Left hindlimb (tissue), 1 donor: ENCODE results near the gene SEC22C.
A peak's percentile ranks its signal among the peaks of the same experiment; 100 is the strongest.
"Not testable (repeated sequence)": the region's sequence is repeated elsewhere in the genome, so short reads cannot be mapped to it uniquely, and the experiment has no call there.

Experiments
- DNase-seq: peaks from one replicate; pipeline ENCODE4 v3.0.0-alpha.2; 2018

The SEC22C gene

DNA sequence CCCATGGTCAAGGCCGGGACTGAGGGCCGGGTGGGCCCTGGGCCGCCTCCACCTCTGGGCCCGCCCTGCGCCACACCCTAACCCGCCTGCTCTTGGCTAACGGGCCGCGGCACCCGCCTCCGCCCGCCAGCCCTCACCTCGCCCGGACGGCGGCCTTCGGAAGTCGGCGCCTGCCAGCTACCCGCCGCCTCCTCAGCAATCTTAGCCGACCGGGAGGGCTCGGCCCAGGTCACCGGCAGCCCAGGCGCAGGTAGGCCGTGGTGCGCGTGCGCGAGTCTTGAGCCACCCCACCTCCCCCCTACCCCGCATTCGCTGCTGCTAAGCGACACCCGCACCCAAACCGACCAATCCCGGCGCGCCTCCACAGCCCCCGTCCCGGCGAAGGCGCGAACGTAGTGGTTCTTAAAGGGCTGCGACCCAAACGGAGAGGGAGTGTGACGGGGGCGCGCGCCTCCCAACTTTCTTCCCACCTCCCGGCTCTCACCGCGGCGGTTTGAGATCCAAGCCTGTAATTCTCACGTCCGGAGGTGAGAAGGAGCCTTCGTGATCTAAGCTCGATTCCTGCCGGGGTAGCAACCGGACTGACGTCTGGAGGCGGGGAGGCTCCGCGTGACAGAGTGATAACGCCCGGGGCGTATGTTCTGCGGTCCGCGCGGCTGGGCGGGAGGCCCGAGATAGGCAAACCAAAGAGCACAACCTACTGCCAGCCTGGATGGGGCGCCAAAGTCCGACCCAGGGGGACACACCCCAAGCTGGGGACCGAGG, at the start of gene SEC22C:
TSS of gene SEC22C (minus strand) at position 259 of the 765 bp plus-strand sequence. CDS start 12,921 bp downstream, outside the sequence.
- DNase-seq = peak; percentile 95

- DNase-seq = no peak
Observed at GRCh38 chr3:42613462-42613861, 31.7 kb upstream of the SEC22C start.

GRCh38 chr3:42612928-42613327, 31.2 kb upstream of the SEC22C start:
- DNase-seq = no peak

DNA sequence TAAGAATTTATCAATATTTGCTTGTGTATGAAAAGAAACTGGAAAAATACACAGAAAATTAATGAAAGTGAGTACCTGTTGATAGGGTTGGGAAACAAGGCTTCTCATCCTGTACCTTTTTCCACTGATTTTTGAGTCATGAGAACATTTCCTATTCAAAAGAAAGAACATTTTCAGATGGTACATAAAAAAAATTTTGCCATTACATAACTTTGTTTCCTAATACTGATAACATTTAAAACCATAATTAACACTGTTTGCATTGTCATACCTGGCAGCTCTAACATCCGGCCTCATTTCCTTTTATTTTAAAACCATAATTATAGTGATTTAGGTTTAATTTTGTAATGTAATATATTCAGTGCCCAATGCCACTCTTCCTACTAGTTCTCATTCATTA, 30.4 kb upstream of the SEC22C start:
- DNase-seq = no peak

DNA sequence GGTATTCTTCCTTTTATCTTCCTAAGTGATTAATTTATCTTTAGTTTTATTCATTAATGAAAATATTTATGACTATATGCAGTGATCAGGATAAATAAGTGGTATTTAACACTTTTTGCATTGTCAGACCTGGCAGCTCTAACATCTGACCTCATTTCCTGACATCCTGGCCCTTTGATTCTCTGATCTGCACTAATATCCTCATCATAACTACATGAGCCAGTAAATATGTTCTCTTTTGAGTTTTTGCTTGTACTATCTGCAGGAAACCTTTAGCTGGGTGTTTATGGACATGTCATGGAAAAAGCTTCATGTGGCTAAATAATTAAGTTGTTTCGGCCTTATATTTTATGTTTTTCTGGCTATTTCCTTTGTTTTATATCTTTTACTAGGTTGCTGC, 29.2 kb upstream of the SEC22C start:
- DNase-seq = no peak

DNA sequence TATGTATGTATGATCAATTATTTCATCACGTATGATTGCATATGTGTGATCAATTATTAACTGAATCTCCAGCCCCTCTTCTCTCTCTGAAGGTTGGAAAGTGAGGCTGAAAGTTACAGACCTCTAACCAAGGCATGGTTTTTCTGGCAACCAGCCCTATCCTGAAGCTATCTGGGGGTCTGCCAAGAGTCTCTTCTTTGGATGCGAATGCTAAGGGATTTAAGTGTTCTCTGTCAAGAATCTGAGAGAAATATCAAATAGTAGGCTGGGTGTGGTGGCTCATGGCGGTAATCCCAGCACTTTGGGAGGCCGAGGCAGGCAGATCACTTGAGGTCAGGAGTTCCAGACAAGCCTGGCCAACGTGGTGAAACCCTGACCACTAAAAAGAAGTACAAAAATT, 26.8 kb upstream of the SEC22C start:
- peak; percentile 52 for DNase-seq

DNA sequence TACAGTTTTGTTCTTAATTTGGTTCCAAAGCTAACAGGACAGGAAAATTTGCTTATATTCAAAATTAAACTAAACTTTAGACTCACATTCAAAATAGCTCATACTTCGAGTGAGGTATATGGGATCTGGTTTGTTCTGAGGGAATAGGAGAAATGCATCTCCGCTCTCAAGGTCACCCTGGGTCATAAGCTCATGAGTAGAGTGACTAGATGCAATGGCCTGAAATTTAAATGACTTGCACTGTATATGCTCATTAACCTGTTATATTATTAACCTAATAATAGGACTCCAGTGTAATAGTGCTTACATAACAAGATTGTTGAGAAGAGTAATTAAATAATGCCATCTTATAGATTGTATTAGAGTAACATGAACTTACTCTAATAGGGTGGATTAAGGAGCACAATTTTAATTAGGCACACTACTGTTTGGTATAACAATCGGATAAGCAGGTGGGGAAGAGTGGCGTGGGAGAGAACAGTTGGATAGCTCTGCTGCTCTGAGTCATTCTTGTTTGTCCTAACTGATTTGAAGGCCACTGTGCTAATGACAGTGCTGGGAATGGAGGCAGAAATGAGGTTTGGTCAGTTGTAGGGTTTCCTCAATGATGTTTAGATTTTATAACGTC, 23.9 kb upstream of the SEC22C start:
- no peak for DNase-seq

DNA sequence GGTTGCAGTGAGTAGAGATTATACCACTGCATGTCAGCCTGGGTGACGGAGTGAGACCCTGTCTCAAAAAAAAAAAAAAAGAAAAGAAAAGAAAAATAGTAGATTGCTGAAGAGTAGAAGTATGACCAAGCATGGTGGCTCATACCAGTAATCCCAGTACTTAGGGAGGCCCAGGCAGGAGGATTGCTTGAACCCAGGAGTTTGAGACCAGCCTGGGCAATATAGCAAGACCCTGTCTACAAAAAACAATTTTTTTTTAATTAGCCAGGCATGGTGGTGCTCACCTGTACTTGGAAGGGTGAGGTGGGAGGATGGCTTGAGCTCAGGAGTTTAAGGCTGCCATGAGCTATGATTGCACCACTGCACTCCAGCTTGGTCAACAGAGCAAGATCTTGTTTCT, 21.2 kb upstream of the SEC22C start:
- DNase-seq = no peak

DNA sequence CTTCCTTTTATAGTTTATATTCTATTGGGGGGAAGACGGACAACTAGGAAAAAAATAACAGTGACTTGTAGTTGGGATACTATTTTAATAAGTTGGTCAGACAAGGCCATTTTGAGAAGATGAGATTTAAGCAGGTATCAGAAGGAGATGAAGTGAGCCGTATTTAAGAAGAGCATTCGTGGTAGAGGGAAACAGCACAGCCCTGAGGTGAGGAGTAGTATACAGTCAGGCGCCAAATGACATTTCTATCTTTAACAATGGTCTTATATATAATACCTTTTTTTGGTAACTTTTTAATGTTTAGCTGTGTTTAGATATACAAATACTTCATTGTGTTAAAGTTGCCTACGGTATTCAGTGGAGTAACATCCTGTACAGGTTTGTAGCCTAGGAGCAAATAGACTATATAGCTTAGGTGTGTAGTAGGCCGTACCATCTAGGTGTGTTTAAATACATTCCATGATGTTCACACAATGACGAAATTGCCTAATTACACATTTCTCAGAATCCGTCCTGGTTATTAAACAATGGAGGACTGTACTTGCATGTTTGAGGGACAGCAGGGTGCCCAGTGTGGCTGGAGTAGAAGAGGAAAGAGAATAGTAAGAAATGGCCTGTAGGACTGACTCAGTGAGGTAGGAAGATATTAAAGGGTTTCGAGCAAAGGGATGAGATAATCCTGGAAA, 20.3 kb upstream of the SEC22C start:
- no peak for DNase-seq

DNA sequence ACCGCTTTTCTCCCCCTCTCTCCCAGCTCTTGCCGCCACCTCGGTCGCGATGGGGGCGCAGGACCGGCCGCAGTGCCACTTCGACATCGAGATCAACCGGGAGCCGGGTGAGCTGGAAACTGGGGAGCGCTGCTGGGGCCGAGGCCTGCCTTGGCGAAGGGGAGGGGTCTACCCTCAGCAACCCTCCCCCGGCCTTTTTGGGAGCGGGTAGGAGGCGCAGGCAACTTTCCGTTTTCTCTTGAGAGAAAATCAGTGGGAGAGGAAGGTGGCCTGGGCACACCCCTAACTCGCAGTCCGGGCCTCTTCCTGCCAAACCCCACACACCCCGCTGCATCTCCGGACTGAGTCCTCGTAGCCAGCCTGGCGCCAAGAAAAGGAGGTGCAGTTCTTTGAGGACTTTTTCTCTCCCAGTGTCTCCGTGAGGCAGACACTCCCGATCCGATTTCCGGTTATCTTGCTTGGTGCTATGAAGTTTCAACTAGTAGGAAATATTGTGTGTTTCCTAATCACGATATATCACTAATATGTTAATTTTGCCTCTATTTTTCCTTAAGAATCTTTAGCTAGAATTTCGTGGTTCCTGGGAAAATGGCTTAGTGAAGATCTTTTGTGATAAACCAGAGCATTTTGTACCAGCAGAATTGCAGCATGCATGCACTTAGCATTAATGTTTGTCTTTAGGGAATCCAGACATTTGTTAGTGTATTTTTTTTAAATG, 19.4 kb upstream of the SEC22C start:
- no peak for DNase-seq

GRCh38 chr3:42600111-42600957, 18.6 kb upstream of the SEC22C start, which contains the start of gene NKTR:
Gene NKTR (plus strand): TSS chr3:42600686. CDS start chr3:42601007, 321 bp downstream.
- peak; percentile 98 for DNase-seq

- DNase-seq = not testable (repeated sequence)
Observed at GRCh38 chr3:42597098-42597497, 15.3 kb upstream of the SEC22C start.

DNA sequence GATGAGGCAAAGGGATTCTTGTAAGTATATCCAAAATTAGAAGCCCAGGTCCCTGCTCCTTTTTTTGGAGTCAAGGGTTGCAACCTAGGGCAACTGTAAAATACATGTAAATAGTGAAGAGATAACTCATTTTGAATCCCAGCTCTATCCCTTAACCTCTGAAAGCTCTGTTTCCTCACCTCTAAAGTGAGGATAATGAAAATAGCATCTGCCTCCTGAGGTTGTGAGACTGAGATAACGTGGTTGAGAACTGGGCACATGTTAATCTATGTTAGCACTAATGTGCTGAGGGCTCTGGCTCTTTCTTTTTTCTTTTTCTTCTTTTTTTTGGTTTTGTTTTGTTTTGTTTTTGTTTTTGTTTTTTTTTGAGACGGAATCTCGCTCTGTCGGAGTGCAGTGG, 13.9 kb upstream of the SEC22C start:
- DNase-seq = no peak

DNA sequence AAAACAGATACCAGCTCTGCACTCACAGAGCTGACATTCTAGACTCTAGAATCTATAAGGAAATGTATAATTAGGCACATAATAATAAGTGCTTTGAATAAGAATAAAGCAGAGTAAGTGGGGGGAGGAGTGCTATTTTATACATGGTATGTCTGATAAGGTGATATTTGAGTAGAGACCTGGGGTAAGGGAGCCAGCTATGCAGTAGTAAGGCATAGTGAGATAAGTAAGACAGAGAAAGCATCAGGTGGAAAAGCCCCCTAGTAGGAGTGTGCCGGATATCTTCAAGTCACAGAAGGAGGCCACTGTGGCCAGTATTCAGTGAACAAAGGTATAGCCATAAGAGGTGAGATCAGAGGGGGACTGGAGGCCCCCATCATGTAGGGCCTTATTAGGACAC, 11.9 kb upstream of the SEC22C start:
- DNase-seq = no peak

- no peak for DNase-seq
Observed at GRCh38 chr3:42591811-42592210, 10.0 kb upstream of the SEC22C start.

DNA sequence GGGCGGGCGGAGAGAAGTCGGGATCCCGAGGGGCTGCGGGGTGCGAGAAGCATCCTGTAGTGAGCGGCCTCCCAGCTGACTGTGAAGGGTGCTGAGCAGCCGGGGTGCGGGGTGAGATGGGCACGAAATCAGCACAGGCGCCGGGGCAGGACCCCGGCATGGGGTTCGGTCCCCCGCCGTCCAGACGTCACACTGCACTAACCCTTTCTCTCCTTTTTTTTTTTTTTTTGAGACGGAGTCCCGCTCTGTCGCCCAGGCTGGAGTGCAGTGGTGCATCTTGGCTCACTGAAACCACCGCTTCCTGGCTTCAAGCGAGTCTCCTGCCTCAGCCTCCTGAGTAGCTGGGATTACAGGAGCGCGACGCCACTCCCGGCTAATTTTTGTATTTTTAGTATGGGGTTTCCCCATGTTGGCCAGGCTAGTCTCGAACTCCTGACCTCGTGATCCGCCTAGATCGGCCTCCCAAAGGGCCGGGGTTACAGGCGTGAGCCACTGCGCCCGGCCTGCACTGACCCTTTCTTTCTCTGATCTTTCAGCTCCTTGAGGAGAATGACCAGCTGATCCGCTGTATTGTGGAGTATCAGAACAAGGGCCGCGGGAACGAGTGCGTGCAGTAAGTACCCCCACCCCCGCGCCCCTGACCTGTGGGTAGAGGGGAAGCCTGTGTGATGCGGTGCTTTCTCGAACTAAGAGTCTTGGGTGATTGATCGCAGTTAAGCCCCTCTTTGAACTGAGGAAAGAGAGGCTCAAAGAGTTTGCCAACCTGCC, 9.4 kb upstream of the SEC22C start:
- DNase-seq = peak; percentile 38

DNA sequence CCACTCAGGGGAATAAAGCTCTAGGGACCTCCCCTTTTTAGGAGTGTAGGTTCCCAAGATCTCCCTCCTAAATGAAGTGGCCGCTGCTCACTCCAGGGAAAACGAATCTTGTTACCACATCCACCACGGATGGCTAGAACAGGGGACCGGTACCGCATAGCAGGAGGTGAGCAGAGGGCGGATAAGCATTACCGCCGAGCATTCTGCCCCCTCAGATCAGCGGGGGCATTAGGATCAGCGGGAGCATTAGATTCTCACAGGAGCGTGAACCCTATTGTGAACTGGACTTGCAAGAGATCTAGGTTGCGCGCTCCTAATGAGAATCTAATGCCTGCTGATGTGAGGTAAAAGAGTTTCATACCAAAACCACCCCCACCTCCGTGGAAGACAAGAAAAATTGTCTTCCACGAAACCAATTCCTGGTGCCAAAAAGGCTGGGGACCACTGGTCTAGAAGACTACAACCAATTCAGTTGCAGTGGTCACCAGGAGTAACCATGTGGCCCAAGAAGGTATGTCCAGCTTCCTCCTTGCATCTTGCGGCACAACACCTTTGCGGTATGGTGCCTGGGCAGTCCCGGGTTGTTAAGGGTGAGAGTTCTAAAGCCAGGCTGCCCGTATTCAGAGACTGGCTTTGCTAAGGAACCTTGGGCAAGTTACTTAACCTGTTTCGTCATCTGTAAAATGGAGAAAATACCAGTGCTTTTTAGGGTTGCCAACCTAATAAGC, 7.8 kb upstream of the SEC22C start:
- no peak for DNase-seq

- no peak for DNase-seq
Observed at GRCh38 chr3:42588625-42589024, 6.9 kb upstream of the SEC22C start.

DNA sequence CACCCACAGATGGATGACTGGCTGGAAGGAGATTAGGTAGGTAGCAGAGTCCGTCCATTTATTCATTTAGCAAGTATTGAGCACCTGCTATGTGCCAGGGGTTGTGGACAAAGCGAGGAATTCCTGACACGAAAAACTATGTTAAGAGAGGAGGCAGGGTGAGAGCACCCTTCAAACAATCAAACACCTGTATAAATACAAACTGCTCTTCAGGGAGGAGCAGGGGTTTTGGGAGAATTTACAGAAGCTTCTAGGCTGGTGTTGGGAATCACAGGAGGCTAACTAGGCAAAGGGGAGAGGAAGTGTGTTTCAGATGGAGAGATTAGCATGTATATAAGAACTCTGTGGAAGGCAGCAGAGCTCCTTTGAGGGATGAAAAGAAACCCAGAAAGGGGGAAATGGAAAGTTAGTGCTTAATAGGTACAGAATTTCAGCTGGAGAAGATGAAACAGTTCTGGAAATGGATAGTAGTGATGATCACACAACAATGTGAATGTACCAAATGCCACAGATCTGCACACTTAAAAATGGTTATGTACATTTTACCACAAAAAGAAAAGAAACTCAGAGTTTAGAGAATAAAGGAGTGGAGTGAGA, 805 bp upstream of the SEC22C start:
- DNase-seq = no peak

DNA sequence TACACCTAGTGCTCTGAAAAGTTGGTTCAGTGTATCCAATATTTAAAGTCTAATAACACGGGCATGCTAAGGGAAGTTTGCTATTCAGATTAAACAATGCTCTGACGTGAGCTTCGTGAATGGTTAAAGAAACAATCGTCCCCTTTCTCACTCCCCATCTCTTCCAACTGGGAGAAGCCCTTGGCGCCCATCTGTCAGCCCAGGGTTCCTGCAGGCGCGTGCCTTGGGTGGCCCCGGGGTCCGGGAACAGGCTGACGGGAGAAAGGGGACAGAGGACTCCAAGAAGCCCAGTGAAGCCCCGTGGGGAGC, 413 bp downstream of the SEC22C start:
- no peak for DNase-seq

DNA sequence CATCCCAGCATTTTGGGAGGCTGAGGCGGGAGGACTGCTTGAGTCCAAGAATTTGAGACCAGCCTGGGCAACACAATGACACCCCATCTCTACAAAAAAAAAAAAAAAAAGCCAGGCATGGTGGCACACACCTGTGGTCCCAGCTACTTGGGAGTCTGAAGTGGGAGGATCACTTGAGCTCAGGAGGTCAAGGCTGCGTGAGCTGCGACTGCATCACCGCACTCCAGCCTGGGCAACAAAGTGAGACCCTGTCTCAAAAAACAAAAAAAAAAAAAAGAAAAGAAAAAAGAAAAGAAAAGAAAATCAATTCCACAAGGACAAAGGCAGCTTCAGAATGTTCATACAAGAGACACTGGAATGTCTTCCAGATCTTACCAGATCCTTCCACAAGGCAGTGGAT, 2.4 kb downstream of the SEC22C start:
- DNase-seq = not testable (repeated sequence)
